SKM-1 (cell line): ENCODE measurements around the gene HELZ.
"Not testable (repeated sequence)": the region's sequence is repeated elsewhere in the genome, so short reads cannot be mapped to it uniquely, and the experiment has no call there.

Source experiments
- DNase-seq: peaks from one replicate; lab custom pipeline; 2025; ENCODE audit not compliant: unreplicated experiment; lab: John Stamatoyannopoulos, UW

HELZ gene, protein sequence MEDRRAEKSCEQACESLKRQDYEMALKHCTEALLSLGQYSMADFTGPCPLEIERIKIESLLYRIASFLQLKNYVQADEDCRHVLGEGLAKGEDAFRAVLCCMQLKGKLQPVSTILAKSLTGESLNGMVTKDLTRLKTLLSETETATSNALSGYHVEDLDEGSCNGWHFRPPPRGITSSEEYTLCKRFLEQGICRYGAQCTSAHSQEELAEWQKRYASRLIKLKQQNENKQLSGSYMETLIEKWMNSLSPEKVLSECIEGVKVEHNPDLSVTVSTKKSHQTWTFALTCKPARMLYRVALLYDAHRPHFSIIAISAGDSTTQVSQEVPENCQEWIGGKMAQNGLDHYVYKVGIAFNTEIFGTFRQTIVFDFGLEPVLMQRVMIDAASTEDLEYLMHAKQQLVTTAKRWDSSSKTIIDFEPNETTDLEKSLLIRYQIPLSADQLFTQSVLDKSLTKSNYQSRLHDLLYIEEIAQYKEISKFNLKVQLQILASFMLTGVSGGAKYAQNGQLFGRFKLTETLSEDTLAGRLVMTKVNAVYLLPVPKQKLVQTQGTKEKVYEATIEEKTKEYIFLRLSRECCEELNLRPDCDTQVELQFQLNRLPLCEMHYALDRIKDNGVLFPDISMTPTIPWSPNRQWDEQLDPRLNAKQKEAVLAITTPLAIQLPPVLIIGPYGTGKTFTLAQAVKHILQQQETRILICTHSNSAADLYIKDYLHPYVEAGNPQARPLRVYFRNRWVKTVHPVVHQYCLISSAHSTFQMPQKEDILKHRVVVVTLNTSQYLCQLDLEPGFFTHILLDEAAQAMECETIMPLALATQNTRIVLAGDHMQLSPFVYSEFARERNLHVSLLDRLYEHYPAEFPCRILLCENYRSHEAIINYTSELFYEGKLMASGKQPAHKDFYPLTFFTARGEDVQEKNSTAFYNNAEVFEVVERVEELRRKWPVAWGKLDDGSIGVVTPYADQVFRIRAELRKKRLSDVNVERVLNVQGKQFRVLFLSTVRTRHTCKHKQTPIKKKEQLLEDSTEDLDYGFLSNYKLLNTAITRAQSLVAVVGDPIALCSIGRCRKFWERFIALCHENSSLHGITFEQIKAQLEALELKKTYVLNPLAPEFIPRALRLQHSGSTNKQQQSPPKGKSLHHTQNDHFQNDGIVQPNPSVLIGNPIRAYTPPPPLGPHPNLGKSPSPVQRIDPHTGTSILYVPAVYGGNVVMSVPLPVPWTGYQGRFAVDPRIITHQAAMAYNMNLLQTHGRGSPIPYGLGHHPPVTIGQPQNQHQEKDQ (N-terminal part only)

DNA sequence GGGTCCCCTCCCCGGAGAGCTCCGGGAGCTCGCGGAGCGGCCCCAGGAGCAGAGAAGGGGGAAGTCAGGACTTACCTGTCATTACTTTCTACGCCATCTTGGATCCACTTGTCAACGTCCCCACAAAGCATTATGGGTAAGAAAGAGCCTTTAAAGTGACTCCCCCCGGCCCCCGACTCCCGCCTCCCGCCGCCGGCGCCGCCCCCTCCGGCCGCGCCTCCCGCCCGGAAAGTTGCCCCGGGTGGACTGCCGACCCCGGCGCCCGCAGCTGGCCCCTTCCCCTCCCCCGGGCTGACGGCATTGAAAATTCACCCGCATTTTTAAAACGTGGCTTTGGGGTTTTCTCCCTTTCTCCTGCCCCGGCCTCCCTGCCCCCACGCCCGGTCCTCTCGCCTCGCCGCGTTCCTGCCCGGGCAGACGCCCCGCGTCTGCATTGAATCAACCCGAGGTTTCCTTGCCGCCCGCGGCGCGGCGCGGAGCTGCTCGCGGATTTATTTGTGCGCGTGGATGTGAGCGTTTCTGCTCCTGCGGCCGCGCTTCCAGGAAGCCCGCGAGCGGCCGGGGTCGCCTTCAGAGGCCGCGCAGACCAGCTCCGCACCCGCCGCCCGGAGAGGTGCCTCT lies at the start of gene HELZ:
Gene HELZ (minus strand): TSS at position 124 of the 621 bp plus-strand sequence. CDS start 26,392 bp downstream, outside the sequence.
- DNase-seq, result peak; percentile 66

DNA sequence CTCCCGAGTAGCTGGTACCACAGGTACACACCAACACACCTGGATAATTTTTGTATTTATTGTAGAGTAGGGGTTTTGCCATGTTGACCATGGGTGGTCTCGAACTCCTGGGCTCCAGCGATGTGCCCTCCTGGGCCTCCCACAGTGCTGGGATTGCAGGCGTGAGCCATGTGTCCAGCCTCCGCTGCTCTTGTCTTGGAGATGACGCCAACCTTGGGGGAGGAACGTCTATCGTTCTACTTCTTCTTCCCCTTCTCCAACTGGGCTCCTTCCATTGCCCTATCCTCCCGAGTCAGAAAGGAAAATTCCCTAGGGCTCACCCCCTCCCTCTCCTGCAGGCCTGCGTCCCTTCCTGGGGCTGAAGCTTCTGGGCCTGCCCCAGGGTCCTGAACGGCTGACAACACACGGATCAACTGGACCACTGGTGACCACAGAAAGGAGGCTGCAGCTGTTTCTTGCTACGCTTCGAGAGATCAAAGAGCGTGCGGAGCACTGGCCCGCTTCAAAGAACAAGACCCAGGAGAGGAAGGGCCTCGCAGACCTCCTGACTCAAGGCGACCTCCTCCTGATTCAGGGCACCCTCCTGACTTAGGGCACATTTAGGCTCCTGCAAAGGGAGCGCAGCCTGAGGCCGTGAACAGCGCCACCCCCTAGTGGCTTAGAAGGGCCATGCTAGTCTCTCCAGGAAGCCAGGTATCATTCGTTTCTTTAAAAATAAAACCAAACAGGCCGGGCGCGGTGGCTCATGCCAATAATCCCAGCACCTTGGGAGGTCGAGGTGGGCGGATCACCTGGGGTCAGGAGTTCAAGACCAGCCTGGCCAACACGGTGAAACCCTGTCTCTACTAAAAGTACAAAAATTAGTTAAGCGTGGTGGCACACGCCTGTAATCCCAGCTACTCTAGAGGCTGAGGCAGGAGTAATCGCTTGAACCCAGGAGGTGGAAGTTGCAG lies 48.5 kb upstream of the HELZ start:
- peak; percentile 86 for DNase-seq

DNA sequence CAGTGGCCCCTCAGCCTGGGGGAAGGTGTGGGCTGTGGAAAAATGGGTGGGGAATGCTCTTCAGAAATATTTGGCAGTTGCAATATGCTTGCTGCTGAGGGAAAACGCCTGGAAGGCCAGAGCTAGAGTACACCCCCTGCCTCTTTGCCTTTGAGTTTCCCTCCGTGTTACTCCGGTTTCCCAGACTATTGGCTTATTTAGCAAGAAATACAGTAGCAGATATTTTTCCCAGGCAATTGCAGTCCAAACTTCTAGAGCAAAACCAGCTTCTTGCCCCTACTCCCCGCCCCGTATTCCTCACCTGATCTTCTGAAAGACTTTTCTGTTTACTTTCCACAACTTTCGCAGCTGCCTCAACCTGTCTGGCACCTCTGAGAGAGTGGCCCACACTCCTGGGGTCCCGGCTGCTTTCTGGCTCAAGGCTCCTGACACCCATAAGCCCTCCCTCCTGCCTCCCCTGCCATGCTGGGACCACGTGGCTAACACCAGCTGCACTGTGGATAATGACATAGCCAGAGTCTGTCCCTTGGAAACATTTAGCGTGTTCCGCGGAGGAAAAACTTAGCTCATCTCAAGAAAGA lies 45.8 kb upstream of the HELZ start:
- DNase-seq, result no peak

DNA sequence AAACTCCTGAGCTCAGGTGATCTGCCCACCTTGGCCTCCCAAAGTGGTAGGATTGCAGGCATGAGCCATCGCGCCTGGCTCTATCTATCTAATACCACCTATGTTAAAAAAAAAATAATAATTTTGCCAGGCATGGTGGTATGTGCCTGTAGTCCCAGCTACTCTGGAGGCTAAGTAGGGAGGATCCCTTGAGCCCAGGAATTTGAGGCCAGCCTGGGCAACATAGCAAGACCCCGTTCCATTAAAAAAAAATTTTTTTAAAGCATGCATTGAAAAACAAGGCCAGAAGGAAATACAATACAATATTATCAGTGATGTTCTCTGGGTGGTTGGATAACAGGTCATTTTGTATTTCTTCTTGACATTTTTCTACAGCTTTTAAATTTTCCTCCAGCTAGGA lies 45.2 kb upstream of the HELZ start:
- DNase-seq, result no peak

DNA sequence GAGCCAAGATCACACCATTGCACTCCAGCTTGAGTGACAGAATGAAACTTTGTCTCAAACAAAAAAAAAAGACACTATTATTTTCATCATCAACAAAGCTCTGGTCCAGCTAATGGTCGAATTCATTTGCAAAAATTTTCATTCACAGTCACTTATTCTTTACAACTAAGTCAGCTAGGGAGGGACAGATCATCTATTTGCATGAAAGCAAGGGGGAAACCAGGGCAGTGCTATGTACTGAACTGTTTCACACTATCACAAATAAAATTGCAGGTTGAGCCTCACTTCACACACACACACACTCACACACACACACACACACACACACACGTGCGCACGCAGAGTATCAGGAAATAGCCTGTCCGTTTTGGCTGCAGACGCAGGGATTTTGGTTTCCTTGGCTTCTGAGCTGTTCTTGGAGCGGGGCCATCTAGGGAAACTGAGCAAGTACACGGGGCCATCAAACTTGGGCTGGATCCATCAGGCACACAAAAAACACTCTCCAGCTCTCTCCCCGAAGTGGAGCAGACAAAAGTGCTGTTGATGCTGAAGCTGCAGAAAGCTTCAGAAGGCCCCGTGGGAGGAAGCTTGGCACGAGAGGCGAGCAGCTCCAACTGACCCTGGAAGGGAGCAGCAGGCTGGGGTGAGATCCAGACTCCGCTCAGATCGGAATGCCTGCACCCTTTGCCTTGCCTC lies 44.3 kb upstream of the HELZ start:
- DNase-seq, result no peak

DNA sequence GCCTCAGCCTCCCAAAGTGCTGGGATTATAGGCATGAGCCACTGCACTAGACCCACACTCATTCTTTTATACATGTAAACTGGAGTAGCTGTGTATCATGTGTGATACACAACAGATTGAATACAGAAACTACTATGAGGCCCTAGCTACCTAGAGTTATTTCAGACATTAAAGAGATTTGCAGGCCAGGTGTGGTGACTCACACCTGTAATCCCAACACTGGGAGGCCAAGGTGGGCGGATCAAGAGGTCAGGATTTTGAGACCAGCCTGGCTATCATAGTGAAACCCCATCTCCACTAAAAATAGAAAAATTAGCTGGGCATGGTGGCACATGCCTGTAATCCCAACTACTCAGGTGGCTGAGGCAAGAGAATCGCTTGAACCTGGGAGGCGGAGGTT lies 41.8 kb upstream of the HELZ start:
- DNase-seq, result not testable (repeated sequence)

DNA sequence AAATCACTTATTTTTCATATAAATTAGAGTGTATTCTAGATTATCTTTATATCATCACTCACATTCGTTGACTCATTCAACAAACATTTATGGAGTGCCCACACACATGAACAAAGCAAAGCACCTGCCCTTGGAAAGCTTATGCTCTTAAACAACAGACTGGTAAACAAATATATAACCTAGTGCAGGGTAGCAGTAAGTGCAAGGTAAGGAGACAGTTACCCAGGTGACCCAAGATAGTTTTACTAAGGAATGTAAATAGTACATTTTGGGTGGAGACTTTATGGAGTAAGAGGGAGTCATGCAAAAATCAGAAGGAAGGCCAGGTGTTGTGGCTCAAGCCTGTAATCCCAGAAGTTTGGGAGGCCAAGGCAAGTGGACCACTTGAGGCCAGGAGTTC lies 40.4 kb upstream of the HELZ start:
- no peak for DNase-seq

DNA sequence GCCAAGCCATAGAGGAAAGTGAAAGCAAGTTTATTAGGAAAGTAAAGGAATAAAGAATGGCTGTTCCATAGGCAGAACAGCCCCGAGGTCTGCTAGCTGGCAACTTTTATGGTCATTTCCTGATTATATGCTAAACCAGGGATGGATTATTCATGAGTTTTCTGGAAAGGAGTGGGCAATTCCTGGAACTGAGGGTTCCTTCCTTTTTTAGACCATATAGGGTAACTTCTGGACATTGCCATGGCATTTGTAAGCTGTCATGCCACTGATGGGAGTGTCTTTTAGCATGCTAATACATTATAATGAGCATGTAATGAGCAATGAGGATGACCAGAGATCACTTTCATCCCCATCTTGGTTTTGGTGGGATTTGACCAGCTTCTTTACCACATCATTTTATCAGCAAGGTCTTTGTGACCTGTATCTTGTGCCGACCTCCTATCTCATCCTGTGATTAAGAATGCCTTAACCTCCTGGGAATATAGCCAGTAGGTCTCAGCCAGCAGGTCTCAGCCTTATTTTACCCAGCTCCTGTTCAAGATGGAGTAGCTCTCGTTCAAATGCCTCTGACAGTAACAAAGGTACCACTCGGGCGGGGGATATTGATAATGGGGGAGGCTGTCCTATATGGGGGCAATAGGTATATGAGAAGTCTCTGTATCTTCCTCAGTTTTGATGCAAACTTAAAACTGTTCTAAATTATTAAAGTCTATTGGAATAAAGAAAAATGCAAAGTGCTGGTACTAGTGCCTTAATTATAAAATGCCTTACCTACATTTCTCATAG lies 38.9 kb upstream of the HELZ start:
- no peak for DNase-seq

DNA sequence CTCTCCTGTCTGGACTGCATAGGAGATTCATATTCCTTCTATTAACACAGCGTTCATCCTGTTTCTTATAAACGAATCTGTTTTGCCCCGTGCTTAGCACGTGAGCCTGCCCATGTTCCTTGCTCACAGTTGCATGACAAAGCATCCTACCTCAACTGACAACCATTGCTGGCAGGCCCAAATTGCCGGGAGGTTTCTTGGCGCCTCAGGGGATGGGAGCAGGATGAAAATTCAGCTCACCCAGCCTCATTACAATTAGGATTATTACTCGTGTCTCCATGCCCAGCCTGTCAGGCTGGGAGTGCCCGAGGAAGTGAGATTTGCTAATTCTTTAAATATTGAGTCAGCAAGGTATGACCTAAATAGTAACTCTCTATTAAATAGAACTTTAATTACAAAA lies 36.7 kb upstream of the HELZ start:
- DNase-seq, result no peak

DNA sequence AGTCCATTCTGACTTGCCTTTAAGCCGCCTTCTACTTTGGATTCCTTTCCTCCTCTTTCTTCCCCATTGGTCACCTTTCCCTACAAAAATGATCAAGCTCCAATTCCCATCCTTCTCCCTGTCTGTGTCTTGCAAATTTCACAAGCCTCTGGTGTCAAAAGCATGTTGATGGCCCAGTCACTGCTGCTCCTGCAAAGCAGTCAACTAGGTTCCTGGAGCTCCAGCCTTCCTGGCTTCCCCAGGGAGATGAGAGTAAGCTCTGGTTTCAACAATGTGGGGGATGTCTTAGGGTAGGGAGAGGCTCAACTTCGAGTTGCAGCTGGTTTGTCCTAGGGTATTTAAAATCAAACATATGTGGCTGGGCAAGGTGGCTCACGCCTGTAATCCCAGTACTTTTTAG lies 36.1 kb upstream of the HELZ start:
- no peak for DNase-seq

DNA sequence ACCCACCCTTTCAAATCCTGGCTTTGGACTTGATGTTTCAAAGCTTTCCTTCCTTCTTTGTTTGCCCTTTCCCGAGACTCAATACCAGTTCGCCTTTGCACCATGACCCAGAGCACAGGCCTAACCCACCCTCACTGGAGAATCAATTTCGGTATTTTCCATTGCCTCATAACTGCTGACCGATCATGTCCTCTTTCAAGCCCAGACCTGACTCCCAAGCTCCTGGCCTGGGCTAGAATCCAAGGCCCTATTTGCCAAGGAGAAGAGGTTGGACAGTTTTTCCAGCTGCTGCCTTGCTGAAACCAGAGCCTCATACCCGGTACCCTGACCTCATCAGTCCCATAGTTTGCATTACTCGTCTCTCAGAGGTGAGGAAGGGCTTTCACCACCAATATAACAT lies 35.3 kb upstream of the HELZ start:
- no peak for DNase-seq

DNA sequence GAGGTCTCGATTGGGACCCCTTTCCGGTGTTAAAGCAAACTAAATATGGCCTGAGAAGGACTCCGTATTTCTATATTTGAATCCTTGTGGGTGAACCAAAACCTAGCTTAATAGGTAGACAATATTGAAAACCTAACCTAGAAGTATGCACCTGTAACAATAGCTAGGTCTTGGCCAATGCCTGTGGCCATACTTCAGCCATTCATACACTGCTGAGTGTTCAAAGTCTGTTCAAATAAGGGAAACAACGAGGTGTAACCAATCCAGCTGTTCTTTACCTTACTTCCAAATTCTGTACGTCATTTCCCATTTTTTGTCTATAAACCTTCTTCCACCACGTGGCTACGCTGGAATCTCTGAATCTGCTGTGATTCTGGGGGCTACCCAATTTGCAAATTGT lies 34.1 kb upstream of the HELZ start:
- DNase-seq, result no peak

DNA sequence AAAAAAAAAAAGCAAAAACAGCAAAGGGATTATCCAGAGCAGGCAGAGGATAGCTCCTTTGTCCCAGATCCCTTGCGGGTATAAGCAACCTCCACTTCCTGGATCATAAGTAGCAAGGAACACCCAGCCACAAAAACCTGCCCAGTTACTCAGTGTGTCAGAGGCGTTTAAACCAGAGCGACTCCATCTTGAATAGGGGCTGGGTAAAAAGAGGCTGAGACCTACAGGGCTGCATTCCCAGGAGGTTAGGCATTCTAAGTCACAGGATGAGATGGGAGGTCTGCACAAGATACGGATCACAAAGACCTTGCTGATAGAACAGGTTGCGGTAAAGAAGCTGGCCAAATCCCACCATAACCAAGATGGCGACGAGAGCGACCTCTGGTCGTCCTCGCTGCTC lies 33.4 kb upstream of the HELZ start:
- no peak for DNase-seq

DNA sequence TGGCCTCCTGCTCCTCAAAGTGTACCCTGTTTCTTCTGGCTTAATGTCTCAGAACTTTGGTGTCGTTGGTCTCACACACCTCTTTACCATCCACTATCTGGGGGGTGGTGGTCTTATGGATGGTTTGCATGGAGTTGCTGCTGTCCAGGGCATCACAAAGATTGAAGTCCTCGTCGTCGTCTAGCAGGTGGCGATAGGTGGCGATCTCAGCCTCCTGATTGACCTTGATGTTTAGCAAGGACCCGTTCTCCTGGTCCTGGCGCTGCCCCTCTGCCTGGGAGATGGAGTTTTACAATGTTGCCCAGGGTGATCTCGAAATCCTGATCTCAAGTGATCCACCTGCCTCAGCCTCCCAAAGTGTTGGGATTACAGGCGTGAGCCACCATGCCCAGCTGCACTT lies 31.1 kb upstream of the HELZ start:
- DNase-seq, result no peak

DNA sequence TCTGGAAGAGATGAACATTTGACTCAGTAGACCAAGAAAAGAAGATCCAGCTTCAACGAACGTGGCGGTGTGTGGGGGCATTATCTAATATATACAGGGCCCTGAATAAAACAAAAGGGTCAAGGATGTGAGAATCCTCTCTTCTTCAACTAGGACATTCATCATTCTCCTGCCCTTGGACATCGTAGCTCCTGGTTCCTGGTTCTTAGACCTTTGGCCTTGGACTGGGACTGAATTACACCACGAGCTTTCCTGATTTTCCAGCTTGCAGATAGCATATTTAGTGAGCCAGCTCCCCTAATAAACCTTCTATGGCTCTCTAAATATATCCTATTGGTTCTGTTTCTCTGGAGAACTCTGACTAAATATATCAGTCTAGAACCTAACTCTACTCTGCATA lies 29.5 kb upstream of the HELZ start:
- no peak for DNase-seq

DNA sequence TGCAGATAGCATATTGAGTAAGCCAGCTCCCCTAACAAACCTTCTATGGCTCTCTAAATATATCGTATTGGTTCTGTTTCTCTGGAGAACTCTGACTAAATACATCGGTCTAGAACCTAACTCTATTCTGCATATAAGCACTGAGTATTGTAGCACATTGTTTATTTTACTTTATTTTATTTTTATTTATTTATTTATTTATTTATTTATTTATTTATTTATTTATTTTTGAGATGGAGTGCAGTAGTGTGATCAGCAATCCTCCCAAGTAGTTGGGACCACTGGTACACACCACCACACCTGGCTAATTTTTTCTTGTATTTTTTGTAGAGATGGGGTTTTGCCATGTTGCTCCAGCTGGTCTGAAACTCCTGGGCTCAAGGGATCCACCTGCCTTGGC lies 28.9 kb upstream of the HELZ start:
- no peak for DNase-seq

DNA sequence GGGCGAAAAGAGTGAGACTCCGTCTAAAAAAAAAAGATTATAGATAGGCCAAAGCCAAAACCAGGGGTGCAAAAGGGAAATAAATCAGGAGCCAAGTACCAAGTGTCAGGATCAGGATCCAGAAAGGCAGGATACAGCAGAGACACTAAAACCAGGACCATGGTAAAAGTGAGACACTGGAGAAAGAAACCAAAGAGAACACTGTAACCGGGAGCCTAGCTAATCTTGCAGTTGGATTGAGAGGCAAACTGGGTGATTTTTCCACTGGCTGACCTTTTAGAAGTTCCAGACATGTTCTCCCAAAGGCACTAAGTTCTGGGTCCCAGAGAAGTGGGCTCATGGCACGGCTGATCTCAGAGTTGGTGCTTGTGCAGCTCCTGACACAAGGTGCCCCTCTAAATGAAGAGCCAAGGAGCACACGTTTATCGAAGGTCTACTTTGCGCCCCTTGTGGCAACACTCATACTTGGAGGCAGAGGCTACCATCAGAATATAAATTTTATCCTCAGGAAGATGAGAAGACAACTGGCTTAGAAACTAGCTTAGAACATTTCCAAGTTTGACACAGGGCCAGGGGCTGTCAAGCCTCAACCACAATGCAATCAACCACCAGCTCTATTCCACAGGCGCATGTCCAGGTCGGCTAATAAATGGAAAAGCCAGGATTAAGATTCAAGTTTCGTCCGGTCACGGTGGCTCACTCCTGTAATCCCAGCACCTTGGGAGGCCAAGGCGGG lies 27.5 kb upstream of the HELZ start:
- DNase-seq, result no peak
